GM12873 (cell line): ENCODE results near the gene CREB5.

Source experiments
- CTCF ChIP-seq: IDR thresholded peaks from 2 replicates; pipeline ENCODE4 v1.5.1; 2012; ENCODE audit warnings: low read depth, mild to moderate bottlenecking, moderate library complexity, low read length, control low read depth; ENCODE audit not compliant: insufficient read depth; ENCODE audit errors: missing control alignments

The CREB5 gene

DNA sequence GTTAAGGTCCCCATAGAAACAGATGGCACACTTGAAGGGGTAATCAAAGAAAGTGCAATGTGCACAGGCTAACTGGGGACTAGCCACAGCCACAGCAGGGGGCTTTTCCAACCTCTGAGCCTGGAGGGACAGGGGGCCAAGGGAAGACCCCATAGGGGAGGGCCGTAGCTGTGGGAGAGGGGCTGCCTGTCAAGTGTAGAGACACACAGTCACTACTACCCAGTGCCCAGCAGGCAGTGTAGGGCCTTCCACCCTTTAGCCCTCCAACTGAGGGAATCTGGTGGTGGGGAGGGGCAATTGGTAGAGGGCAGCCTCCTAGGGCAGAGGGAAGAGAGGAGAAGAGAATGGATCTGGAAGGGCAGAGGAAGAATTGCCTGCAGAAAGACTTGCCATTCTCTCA lies 54.6 kb downstream of the CREB5 start:
- no peak for TF ChIP-seq CTCF

DNA sequence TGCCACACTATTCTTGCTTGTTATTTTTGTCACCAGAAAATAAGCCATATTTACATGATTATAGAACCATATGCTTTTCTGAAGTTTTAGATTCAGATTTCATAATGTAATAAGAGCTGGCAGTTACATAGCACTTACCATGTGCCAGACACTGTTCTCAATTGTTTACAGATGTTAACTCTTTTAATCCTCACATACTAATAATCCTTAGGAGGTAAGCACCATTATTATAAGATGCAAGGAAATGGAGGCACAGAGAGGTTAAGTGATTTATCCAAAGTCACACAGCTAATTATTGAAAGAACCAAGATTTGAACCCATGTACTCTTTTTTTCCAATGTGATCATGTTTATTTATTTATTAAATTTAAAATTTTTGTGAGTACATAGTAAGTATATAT lies 57.2 kb downstream of the CREB5 start:
- no peak for TF ChIP-seq CTCF

DNA sequence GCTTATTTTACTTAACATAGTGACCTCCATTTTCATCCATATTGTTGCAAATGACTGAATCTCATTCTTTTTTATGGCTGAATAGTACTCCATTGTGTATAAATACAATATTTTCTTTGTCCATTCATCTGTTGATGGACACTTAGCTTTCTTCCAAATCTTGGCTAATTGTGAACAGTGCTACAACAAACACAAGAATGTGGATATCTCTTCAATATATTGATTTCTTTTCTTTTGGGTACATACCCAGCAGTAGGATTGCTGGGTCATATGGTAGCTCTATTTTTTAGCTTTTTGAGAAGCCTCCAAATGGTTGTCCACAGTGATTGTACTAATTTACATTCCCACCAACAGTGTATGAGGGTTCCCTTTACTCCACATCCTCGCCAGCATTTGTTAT lies 58.0 kb downstream of the CREB5 start:
- TF ChIP-seq CTCF = no peak

GRCh38 chr7:28472332-28472731 lies 60.0 kb downstream of the CREB5 start:
- no peak for TF ChIP-seq CTCF

DNA sequence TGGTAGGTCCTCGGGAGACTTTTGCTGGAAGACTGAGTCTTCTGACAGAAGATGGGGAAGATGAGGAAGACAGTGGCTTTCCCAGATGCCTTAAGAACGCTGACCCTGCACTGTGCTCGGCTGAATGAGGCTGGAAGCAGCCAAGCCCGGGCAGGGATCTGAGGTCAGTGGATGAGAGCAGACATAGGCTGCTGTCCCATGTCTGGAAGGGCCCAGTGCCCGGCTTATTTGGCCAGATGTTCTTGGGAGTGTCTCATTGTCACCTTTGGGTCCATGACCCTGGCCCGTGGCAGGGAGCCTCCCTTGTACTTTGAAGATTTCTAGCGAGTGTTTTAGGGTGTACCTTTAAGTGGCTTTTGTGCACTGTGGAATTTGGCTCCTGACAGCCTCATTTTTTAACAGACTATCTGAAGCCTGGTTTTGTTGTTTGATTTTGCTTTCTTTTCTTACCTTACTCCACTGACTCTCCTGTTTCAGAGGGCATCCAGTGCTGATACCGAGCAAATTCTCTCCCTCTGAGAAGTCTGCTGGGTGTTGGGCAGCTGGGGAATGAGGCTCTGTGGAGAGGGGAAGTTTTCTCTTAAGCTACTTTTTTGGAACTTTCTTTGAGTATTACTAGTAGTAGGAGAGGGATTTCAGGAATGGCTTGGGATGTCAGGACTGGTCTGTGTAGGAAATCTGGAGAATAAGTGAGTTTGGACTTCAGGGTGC lies 61.4 kb downstream of the CREB5 start:
- TF ChIP-seq CTCF = no peak

DNA sequence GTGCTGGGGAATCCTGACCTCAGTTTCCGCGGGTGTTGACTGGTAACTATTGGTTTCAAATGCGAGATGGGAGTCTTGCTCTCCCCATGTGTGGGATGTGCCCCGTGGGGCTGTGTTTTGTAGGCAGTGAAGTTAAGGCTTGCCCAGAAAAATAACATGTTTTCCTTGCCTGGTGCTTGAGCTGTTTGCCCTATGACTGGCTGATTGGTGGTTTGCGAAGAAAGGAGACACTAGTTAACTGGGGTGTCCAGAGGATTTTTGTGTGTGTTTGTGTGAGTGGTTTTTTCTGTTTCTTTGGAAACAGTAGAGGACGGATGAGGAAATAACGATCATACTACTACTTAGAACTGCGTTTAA lies 61.9 kb downstream of the CREB5 start:
- TF ChIP-seq CTCF = no peak

- TF ChIP-seq CTCF = no peak
Measured at GRCh38 chr7:28474640-28475039, 62.3 kb downstream of the CREB5 start.

DNA sequence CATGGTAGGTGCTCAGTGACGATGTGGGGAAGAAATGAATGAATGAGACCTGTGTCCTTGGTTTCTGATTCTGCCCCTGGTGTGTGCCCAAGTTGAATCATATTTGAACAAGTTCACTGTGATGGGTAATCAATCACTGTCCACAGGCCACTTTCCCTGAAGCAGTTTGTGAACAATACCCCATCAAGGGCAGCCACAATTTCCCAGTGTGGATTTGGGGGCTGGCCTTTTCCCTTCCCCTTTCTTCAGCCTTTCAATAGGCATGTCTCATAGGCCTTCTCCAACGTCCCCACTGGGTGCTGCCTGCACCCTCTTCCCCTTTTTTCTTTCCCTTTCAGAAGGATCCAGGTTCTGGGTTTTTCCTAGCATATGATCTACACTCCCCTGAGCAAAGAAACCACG lies 64.7 kb downstream of the CREB5 start:
- no peak for TF ChIP-seq CTCF
